ENCODE data around the gene ECE1. TPM values are rescaled to one million over a fixed set of nuclear protein-coding genes. Genes with fewer than 3 reads are reported as not detected.

Gene ECE1
- total and polyA plus RNA-seq, 9 of the 15 experiments (the other 6 are each of a cell fraction or from before 2014, with no cell fraction given) = 0.56 to 34.8 (median 11.0) TPM

DNA sequence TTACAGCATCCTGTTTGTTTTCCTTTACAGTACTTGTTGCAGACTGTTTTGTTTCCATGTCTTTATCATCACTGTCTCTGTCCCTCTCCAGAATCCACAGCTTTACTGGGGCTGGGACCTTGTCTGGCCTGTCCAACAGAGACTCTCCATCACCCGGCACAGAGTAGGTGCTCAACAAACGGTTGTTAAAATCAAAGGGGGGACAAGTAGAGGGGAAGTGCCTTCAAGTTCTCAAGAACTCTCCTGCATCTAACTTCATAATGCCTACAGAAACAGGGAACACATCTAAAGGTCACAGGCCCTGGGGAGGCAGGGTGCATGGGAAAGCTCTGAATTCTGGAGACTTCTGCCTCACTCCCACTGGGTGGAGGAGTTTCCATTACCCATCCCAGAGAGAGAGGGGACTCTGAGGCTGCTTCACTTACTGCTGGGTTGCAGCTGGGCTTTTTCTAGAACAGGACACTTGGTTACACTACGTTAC, 2.3 kb upstream of the ECE1 start:
- H3K79me2 ChIP-seq (ENCODE audit: control insufficient read depth, insufficient read depth, low read length) = no peaks in the 10 kb centered on the region
- TF ChIP-seq MED1 (CRISPR knock-in tag; IDR thresholded peaks at IDR 0.05; ENCODE audit: borderline replicate concordance) (no peak), SRSF9 (IDR thresholded peaks at IDR 0.05; ENCODE audit: borderline replicate concordance, low read depth, low read length) (no peak), TBP (optimal IDR thresholded peaks at IDR 0.05; ENCODE audit: low read depth, low read length) (no peak), HDAC3 (IDR thresholded peaks at IDR 0.05; ENCODE audit: borderline replicate concordance, partially characterized antibody) (no peak), POLR2AphosphoS5 (IDR thresholded peaks at IDR 0.05; ENCODE audit: control insufficient read depth, insufficient read depth, low read depth, low read length) (no peak), RAD21 (CRISPR knock-in tag; conservative IDR thresholded peaks at IDR 0.05 in 1 of 2, IDR thresholded peaks at IDR 0.05 in 1 of 2) (no peak), PTBP1 (IDR thresholded peaks at IDR 0.05; ENCODE audit: low read depth, low read length) (no peak), L3MBTL2 (IDR thresholded peaks at IDR 0.05) (no peak), TAF9B (IDR thresholded peaks at IDR 0.05; ENCODE audit: partially characterized antibody) (no peak), HDGF (IDR thresholded peaks at IDR 0.05) (no peak), FOXJ3 (CRISPR knock-in tag; IDR thresholded peaks at IDR 0.05) (no peak), POLR2AphosphoS2 (IDR thresholded peaks at IDR 0.05; ENCODE audit: low read length) (no peak)
- TF ChIP-seq, protein P1, sequence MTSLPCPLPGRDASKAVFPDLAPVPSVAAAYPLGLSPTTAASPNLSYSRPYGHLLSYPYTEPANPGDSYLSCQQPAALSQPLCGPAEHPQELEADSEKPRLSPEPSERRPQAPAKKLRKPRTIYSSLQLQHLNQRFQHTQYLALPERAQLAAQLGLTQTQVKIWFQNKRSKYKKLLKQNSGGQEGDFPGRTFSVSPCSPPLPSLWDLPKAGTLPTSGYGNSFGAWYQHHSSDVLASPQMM (CRISPR knock-in tag; IDR thresholded peaks at IDR 0.05) = no peak
- TF ChIP-seq, protein P2, sequence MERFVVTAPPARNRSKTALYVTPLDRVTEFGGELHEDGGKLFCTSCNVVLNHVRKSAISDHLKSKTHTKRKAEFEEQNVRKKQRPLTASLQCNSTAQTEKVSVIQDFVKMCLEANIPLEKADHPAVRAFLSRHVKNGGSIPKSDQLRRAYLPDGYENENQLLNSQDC (CRISPR knock-in tag; IDR thresholded peaks at IDR 0.05) = no peak
- no peak overlapping the region for H3K27ac ChIP-seq (ENCODE audit: extremely low read depth, low read depth, low read length)
- in situ Hi-C loops (cut with MboI) (no loop called here), intact Hi-C loops (cut with micrococcal nuclease) (no loop called here)
- DNase-seq (ENCODE audit: extremely low read depth in 1 of 4, low spot score in 3 of 4) = no peak
- ChIA-PET POLR2A (interaction anchor here (0.6 to 1.5 kb wide), 3 partner anchors 9 to 76 kb away, joined by 3 read pairs; no protein-coding TSS in a partner anchor), CTCF (ENCODE audit: low intra/inter-chr PET ratio) (no interaction called here)
- no peak overlapping the region for H2AFZ ChIP-seq (ENCODE audit: low read depth, low read length)
- no peak overlapping the region for H3K4me3 ChIP-seq
- no peaks in the 10 kb centered on the region for H3K9me3 ChIP-seq (replicated peaks; ENCODE audit: control insufficient read depth, insufficient read depth, low read depth, low read length)
- no peaks in the 10 kb centered on the region; a peak in 1 of 5 replicates for H3K27me3 ChIP-seq (ENCODE audit: control insufficient read depth in 2 of 2, insufficient read depth in 2 of 2, low read length in 2 of 2)
- no peak overlapping the region for H3K4me2 ChIP-seq (ENCODE audit: insufficient read depth, low read length)
- no peaks in the 10 kb centered on the region for H3K36me3 ChIP-seq (ENCODE audit: control insufficient read depth, insufficient read depth, low read length)
- FAIRE-seq = no peak
- peaks cover 6 to 11% of the 10 kb centered on the region in 2 experiments; a peak in 3 of 5 replicates for H3K4me1 ChIP-seq (replicated peaks in 1 of 2; ENCODE audit: control insufficient read depth in 2 of 2, insufficient read depth in 2 of 2, low read length in 2 of 2)
- no peak overlapping the region for H3K9ac ChIP-seq (ENCODE audit: insufficient read depth in 1 of 2, low read depth in 2 of 2, low read length in 2 of 2)
- H3K9me1 ChIP-seq (ENCODE audit: control insufficient read depth, insufficient read depth, low read length) = no peaks in the 10 kb centered on the region
- 44% methylated on average over 3 of the region's 3 CpGs for WGBS (ENCODE audit: insufficient coverage, low coverage, missing lambda C conversion rate)
- no TSS peak for BruUV-seq (replicated peaks)
- peaks cover 51% of the 10 kb centered on the region for H4K20me1 ChIP-seq (replicated peaks; ENCODE audit: control insufficient read depth, insufficient read depth, low read length)
- ATAC-seq = no peak
